Nephron progenitor cell (in vitro differentiated cells): ENCODE results near the gene CLDN34.

Experiments used
- DNase-seq: peaks from one replicate; pipeline ENCODE4 v3.0.0; 2021
- H3K27ac Mint-ChIP-seq: 2 replicates; pipeline ENCODE4 v1.8.0; 2021; ENCODE audit warnings: mild to moderate bottlenecking, moderate library complexity, mixed read lengths
- H3K27me3 Mint-ChIP-seq: 2 replicates; pipeline ENCODE4 v1.8.0; 2021; ENCODE audit warnings: mild to moderate bottlenecking, low read depth, mixed read lengths; ENCODE audit not compliant: poor library complexity
- H3K36me3 Mint-ChIP-seq: 2 replicates; pipeline ENCODE4 v1.8.0; 2021; ENCODE audit warnings: low read depth, mixed read lengths
- H3K4me1 Mint-ChIP-seq: 2 replicates; pipeline ENCODE4 v1.8.0; 2021; ENCODE audit warnings: mixed read lengths
- H3K4me3 Mint-ChIP-seq: 2 replicates; pipeline ENCODE4 v1.8.0; 2021; ENCODE audit warnings: mild to moderate bottlenecking, moderate library complexity, mixed read lengths
- H3K9me3 Mint-ChIP-seq: 2 replicates; pipeline ENCODE4 v1.8.0; 2021; ENCODE audit warnings: mild to moderate bottlenecking, moderate library complexity, mixed read lengths
- CTCF ChIP-seq: fragments of 200-600 bp; sonication (generic); IDR thresholded peaks from 2 replicates; pipeline ENCODE4 v1.5.0; 2021; ENCODE audit warnings: antibody characterized with exemption

CLDN34 gene

GRCh38 chrX:9955506-9955905 is 11.7 kb upstream of the CLDN34 start:
- Mint-ChIP-seq H3K4me3 (no peak overlapping the region), H3K4me1 (no peaks in the 10 kb centered on the region), H3K27me3 (no peaks in the 10 kb centered on the region), H3K27ac (no peak overlapping the region), H3K36me3 (peaks cover 18% of the 10 kb centered on the region), H3K9me3 (peaks cover 61% of the 10 kb centered on the region)
- DNase-seq: no peak
- TF ChIP-seq CTCF: no peak

GRCh38 chrX:9957743-9958142 is 9.4 kb upstream of the CLDN34 start:
- H3K36me3 Mint-ChIP-seq: peaks cover 5% of the 10 kb centered on the region
- no peak overlapping the region for H3K4me3 Mint-ChIP-seq
- H3K4me1 Mint-ChIP-seq: no peaks in the 10 kb centered on the region
- TF ChIP-seq CTCF: no peak
- DNase-seq: no peak
- H3K9me3 Mint-ChIP-seq: peaks cover 49% of the 10 kb centered on the region
- no peaks in the 10 kb centered on the region for H3K27me3 Mint-ChIP-seq
- no peak overlapping the region for H3K27ac Mint-ChIP-seq

- peaks cover 5% of the 10 kb centered on the region for H3K36me3 Mint-ChIP-seq
- H3K4me3 Mint-ChIP-seq: no peak overlapping the region
- no peaks in the 10 kb centered on the region for H3K27me3 Mint-ChIP-seq
- H3K9me3 Mint-ChIP-seq: peaks cover 46% of the 10 kb centered on the region
- TF ChIP-seq CTCF: no peak
- no peak for DNase-seq
- no peaks in the 10 kb centered on the region for H3K4me1 Mint-ChIP-seq
- no peak overlapping the region for H3K27ac Mint-ChIP-seq
Measured at GRCh38 chrX:9958183-9958582, 9.0 kb upstream of the CLDN34 start.

GRCh38 chrX:9961750-9962149 is 5.4 kb upstream of the CLDN34 start:
- Mint-ChIP-seq H3K27ac (no peak overlapping the region), H3K4me1 (no peaks in the 10 kb centered on the region), H3K27me3 (peaks cover 4% of the 10 kb centered on the region), H3K36me3 (no peaks in the 10 kb centered on the region), H3K9me3 (peaks cover 44% of the 10 kb centered on the region), H3K4me3 (no peak overlapping the region)
- TF ChIP-seq CTCF: no peak
- no peak for DNase-seq

- Mint-ChIP-seq H3K36me3 (peaks cover 4% of the 10 kb centered on the region), H3K9me3 (peaks cover 69% of the 10 kb centered on the region), H3K27me3 (no peaks in the 10 kb centered on the region), H3K27ac (no peak overlapping the region), H3K4me1 (peaks cover 9% of the 10 kb centered on the region), H3K4me3 (no peak overlapping the region)
- no peak for TF ChIP-seq CTCF
- DNase-seq: no peak
Measured at GRCh38 chrX:9977635-9978034, 10.5 kb downstream of the CLDN34 start.

- DNase-seq: no peak
- H3K4me1 Mint-ChIP-seq: peaks cover 9% of the 10 kb centered on the region
- H3K27ac Mint-ChIP-seq: no peak overlapping the region
- peaks cover 74% of the 10 kb centered on the region for H3K9me3 Mint-ChIP-seq
- H3K27me3 Mint-ChIP-seq: no peaks in the 10 kb centered on the region
- TF ChIP-seq CTCF: no peak
- peaks cover 2% of the 10 kb centered on the region for H3K36me3 Mint-ChIP-seq
- no peak overlapping the region for H3K4me3 Mint-ChIP-seq
Measured at GRCh38 chrX:9980401-9980800, 13.2 kb downstream of the CLDN34 start.
